ENCODE data around the gene VSIG8.

VSIG8 gene

GRCh38 chr1:159868766-159869165, 6.3 kb upstream of the VSIG8 start:
- H3K36me3 ChIP-seq, result no peaks in the 10 kb centered on the region
- peaks cover 0 to 17% (median 3%) of the 10 kb centered on the region in 10 experiments; a peak in 9 of 20 replicates for H3K4me1 ChIP-seq
- H4K20me1 ChIP-seq, result no peaks in the 10 kb centered on the region
- no peak for TF ChIP-seq Cebpa-rat (IDR thresholded peaks at IDR 0.05)
- peak overlapping the region in 1 of 11 experiments; percentile 23; a peak in 1 of 22 replicates for H3K27ac ChIP-seq
- peak overlapping the region in 4 of 11 experiments; percentile 48 to 59 (median 55); a peak in 7 of 22 replicates for H3K4me2 ChIP-seq
- H3K9me3 ChIP-seq (replicated peaks in 1 of 11), result no peaks in the 10 kb centered on the region
- no peak overlapping the region for H3K4me3 ChIP-seq
- H3K27me3 ChIP-seq, result no peaks in the 10 kb centered on the region
- 0 out of 22 replicates have a peak overlapping the region, but pooled peaks of 1 of the 11 experiments have one; percentile 15 for H3K9ac ChIP-seq

GRCh38 chr1:159867664-159868026, 5.2 kb upstream of the VSIG8 start:
- H3K36me3 ChIP-seq, result no peaks in the 10 kb centered on the region
- H3K27ac ChIP-seq, result no peak overlapping the region
- no peaks in the 10 kb centered on the region for H3K27me3 ChIP-seq
- TF ChIP-seq Cebpa-rat (IDR thresholded peaks at IDR 0.05), result no peak
- no peaks in the 10 kb centered on the region for H3K9me3 ChIP-seq (replicated peaks in 1 of 11)
- no peak overlapping the region for H3K4me2 ChIP-seq
- H4K20me1 ChIP-seq, result no peaks in the 10 kb centered on the region
- H3K9ac ChIP-seq, result no peak overlapping the region
- H3K4me1 ChIP-seq, result peaks cover 0 to 17% (median 3%) of the 10 kb centered on the region in 10 experiments; a peak in 9 of 20 replicates
- no peak overlapping the region for H3K4me3 ChIP-seq

DNA sequence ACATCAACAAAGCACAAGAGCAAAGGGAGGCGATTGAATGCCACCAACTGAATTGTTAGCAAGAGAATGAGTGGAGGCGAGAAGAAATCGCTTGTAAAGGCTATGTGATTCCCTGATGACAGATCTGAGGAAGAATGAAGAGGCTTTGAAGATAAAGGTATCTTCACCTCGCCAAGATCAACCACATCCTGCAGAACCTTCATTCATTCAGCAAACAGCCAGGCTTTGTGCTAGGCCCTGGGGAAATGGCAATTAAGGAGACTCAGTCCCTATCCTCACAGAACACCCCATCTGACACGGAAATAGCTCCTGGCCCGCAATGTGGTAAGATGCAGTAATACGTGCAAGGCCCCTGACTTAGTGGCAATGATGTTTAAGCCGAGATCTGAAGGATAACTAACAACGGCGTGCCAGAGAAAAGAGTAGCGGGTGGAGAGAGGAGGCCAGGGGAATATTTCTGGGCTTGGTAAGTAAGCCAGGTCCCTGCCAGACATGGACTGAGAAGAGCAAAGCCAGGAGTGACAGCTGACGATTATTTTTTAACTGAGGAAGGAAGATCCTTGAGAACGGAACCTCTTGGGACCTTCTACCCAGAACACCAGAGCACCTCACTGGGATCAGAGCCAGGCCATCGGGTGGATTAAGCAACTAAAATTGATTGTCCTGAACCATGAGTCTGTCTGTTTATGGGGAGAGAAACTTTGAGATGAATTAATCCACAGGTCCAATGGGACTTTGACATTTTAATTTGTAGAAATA, 4.6 kb upstream of the VSIG8 start:
- Histone ChIP-seq H3K27me3 (no peaks in the 10 kb centered on the region), H3K9me3 (replicated peaks in 1 of 11) (no peaks in the 10 kb centered on the region), H3K4me1 (peaks cover 0 to 17% (median 4%) of the 10 kb centered on the region in 10 experiments; a peak in 10 of 20 replicates), H3K4me3 (no peak overlapping the region), H3K27ac (no peak overlapping the region), H3K36me3 (no peaks in the 10 kb centered on the region), H3K9ac (no peak overlapping the region), H4K20me1 (no peaks in the 10 kb centered on the region), H3K4me2 (no peak overlapping the region)
- no peak for TF ChIP-seq Cebpa-rat (IDR thresholded peaks at IDR 0.05)

- H3K27ac ChIP-seq, result no peak overlapping the region
- no peaks in the 10 kb centered on the region for H4K20me1 ChIP-seq
- no peaks in the 10 kb centered on the region for H3K27me3 ChIP-seq
- no peak for TF ChIP-seq Cebpa-rat (IDR thresholded peaks at IDR 0.05)
- no peaks in the 10 kb centered on the region for H3K9me3 ChIP-seq (replicated peaks in 1 of 11)
- peaks cover 0 to 17% (median 5%) of the 10 kb centered on the region in 10 experiments; a peak in 10 of 20 replicates for H3K4me1 ChIP-seq
- no peak overlapping the region for H3K4me3 ChIP-seq
- no peaks in the 10 kb centered on the region for H3K36me3 ChIP-seq
- H3K4me2 ChIP-seq, result no peak overlapping the region
- H3K9ac ChIP-seq, result no peak overlapping the region
Measured at GRCh38 chr1:159866066-159866465, 3.6 kb upstream of the VSIG8 start.

DNA sequence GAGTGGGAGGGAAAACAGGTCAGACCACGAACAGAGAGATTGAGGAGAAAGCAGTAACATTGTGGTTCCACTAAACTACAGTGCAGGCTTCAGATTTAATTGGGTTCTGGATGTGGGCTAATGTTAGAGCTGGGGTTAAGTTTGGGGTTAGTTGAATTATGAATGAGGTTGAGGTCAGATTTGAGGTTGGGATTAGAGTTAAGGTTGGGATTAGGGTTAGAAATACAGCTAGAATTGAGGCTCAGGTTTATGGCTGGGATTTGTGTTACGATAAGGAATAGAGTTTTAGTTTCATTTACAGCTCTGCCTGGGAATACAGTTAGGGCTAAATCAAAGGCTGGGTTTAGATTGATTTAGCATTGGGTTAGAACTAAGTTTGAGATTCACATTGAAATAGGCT, 1.8 kb upstream of the VSIG8 start:
- H3K27ac ChIP-seq, result no peak overlapping the region
- no peaks in the 10 kb centered on the region for H3K27me3 ChIP-seq
- H3K4me1 ChIP-seq, result peaks cover 0 to 8% (median 4%) of the 10 kb centered on the region in 10 experiments; a peak in 10 of 20 replicates
- H3K9ac ChIP-seq, result no peak overlapping the region
- TF ChIP-seq Cebpa-rat (IDR thresholded peaks at IDR 0.05), result no peak
- no peaks in the 10 kb centered on the region for H3K36me3 ChIP-seq
- H4K20me1 ChIP-seq, result no peaks in the 10 kb centered on the region
- no peak overlapping the region for H3K4me3 ChIP-seq
- no peaks in the 10 kb centered on the region for H3K9me3 ChIP-seq (replicated peaks in 1 of 11)
- no peak overlapping the region for H3K4me2 ChIP-seq

DNA sequence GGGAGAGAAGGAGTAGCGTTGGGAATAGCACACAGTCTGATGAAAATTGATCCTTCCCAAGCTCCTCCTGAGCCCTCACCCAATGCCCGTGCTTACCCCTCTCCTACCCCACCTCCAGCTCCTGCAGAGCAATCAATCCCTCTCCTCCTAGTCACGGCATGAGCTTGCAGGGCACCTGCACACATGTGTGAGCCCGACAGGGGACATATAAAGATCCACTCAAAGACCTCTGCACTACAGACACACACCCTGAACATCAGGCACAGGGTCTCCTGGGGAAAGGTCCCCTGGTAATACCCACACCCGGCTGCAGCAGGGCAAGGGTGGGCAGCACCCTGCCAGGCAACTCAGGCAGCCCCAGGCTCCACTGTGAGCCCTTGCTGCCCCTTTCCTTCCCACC, 426 bp downstream of the VSIG8 start:
- H3K4me2 ChIP-seq, result no peak overlapping the region
- TF ChIP-seq Cebpa-rat (IDR thresholded peaks at IDR 0.05), result no peak
- H3K9ac ChIP-seq, result no peak overlapping the region
- no peak overlapping the region for H3K27ac ChIP-seq
- H3K27me3 ChIP-seq, result no peaks in the 10 kb centered on the region
- no peak overlapping the region for H3K4me3 ChIP-seq
- no peaks in the 10 kb centered on the region for H4K20me1 ChIP-seq
- no peaks in the 10 kb centered on the region for H3K9me3 ChIP-seq (replicated peaks in 1 of 11)
- H3K4me1 ChIP-seq, result peaks cover 0 to 3% (median 0%) of the 10 kb centered on the region in 10 experiments; a peak in 1 of 20 replicates
- H3K36me3 ChIP-seq, result no peaks in the 10 kb centered on the region

DNA sequence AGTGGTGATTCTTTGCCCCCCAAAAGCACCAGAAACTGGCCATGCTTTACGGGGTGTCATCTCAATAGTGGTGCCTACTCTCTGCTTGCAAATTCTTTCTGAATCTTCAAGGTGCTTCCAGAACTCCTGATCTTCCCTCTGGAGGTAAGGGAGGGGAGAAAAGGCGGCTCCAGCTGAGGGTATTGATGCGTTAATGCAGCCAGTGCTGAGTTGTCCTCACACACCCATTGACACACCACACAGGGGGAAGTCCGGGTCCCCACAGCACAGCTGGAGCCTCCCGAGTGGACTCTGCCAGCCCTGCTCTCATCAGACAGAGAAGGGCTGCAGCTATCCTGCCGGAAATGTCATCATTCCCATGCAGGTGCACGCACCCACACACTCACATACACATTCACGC, 1.2 kb downstream of the VSIG8 start:
- Histone ChIP-seq H3K9ac (no peak overlapping the region), H3K4me3 (no peak overlapping the region), H3K27ac (no peak overlapping the region), H4K20me1 (no peaks in the 10 kb centered on the region), H3K4me2 (no peak overlapping the region), H3K27me3 (peaks cover 0 to 4% (median 1%) of the 10 kb centered on the region in 11 experiments; a peak in 9 of 22 replicates), H3K36me3 (no peaks in the 10 kb centered on the region), H3K9me3 (replicated peaks in 1 of 11) (no peaks in the 10 kb centered on the region), H3K4me1 (peaks cover 0 to 3% (median 0%) of the 10 kb centered on the region in 10 experiments; a peak in 1 of 20 replicates)
- TF ChIP-seq Cebpa-rat (IDR thresholded peaks at IDR 0.05), result no peak

GRCh38 chr1:159860456-159860855, 2.0 kb downstream of the VSIG8 start:
- Histone ChIP-seq H4K20me1 (no peaks in the 10 kb centered on the region), H3K27me3 (peaks cover 4 to 12% (median 9%) of the 10 kb centered on the region in 11 experiments; a peak in 20 of 22 replicates), H3K9ac (no peak overlapping the region), H3K27ac (no peak overlapping the region), H3K4me2 (no peak overlapping the region), H3K4me3 (no peak overlapping the region), H3K4me1 (peaks cover 0 to 3% (median 0%) of the 10 kb centered on the region in 10 experiments; a peak in 1 of 20 replicates), H3K36me3 (no peaks in the 10 kb centered on the region), H3K9me3 (replicated peaks in 1 of 11) (no peaks in the 10 kb centered on the region)
- no peak for TF ChIP-seq Cebpa-rat (IDR thresholded peaks at IDR 0.05)

DNA sequence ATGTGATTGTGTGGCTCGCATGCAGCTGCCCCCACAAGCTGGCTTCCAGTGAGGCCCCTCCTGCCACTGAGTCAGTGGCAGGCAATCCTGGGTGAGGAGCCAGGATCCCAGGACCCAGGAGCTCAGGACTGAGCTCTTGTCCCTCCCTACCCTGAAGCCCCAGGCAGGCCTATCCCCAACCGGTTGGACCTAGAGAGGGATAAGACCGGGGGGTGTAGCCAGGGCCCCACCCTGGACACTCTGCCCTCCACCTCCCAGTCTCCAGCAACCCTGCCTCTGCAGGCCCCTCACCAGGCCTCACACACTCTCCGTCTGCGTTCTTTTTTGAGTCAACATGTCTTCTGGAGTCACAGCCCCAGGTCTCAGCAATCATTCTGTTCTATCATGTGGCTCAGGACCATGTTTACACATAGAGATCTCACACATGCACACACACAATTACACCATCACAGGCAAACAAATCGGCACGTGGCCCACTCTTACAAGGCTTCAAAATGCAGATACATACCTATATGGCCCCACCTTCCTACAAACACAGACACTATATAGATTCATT, 2.6 kb downstream of the VSIG8 start:
- Histone ChIP-seq H3K9me3 (replicated peaks in 1 of 11) (no peaks in the 10 kb centered on the region), H3K36me3 (no peaks in the 10 kb centered on the region), H3K27ac (no peak overlapping the region), H3K27me3 (peaks cover 10 to 18% (median 15%) of the 10 kb centered on the region in 11 experiments; a peak in 21 of 22 replicates), H3K4me2 (no peak overlapping the region), H3K4me3 (no peak overlapping the region), H3K4me1 (peaks cover 0 to 4% (median 0%) of the 10 kb centered on the region in 10 experiments; a peak in 1 of 20 replicates), H4K20me1 (no peaks in the 10 kb centered on the region), H3K9ac (no peak overlapping the region)
- TF ChIP-seq Cebpa-rat (IDR thresholded peaks at IDR 0.05), result no peak
